Measurements from ENCODE around the gene TFAP2A.

TFAP2A gene

GRCh38 chr6:10386756-10387654 lies 27.9 kb downstream of the TFAP2A start:
- Histone ChIP-seq H3K4me2 (ENCODE audit: insufficient read depth, low read length, poor library complexity, severe bottlenecking) (no peak overlapping the region), H3K36me3 (replicated peaks in 1 of 2; ENCODE audit: control insufficient read depth in 2 of 2, insufficient read depth in 2 of 2, low read length in 2 of 2) (no peaks in the 10 kb centered on the region), H3K4me3 (ENCODE audit: low read length in 2 of 2) (no peak overlapping the region), H4K91ac (ENCODE audit: low read depth, low read length, poor library complexity) (no peak overlapping the region), H3K18ac (ENCODE audit: low read length) (no peak overlapping the region), H3K9ac (ENCODE audit: low read depth, low read length, poor library complexity) (no peak overlapping the region), H3K23ac (ENCODE audit: low read depth, low read length, poor library complexity) (no peak overlapping the region), H3K4me1 (ENCODE audit: control insufficient read depth in 2 of 2, insufficient read depth in 1 of 2, low read depth in 1 of 2, low read length in 2 of 2) (peaks cover 0 to 9% of the 10 kb centered on the region in 2 donors), H2BK15ac (ENCODE audit: low read length) (no peak overlapping the region), H3K4ac (ENCODE audit: low read length) (no peak overlapping the region), H2BK120ac (ENCODE audit: low read depth, low read length) (no peak overlapping the region), H3K9me3 (replicated peaks in 1 of 2; ENCODE audit: control insufficient read depth in 2 of 2, insufficient read depth in 1 of 2, low read depth in 1 of 2, low read length in 2 of 2) (peaks cover 0 to 4% of the 10 kb centered on the region in 2 donors), H2BK12ac (ENCODE audit: low read length) (no peak overlapping the region), H4K8ac (ENCODE audit: low read depth, low read length) (no peak overlapping the region), H2BK5ac (ENCODE audit: low read length) (no peak overlapping the region), H3K27ac (replicated peaks; ENCODE audit: low read length) (no peak overlapping the region), H3K14ac (ENCODE audit: low read length) (no peak overlapping the region), H2AK5ac (ENCODE audit: low read depth, low read length) (no peak overlapping the region), H2AFZ (ENCODE audit: low read length) (no peak overlapping the region), H3K27me3 (ENCODE audit: control insufficient read depth in 3 of 3, insufficient read depth in 3 of 3, low read depth in 1 of 3, low read length in 3 of 3) (peaks cover 35 to 100% (median 97%) of the 10 kb centered on the region in 3 experiments), H3K79me1 (ENCODE audit: low read depth, low read length) (no peaks in the 10 kb centered on the region)
- peak; percentile 5 for DNase-seq (ENCODE audit: low spot score)
- no CpG with 5 or more reads among the region's 8 CpGs for WGBS, 2 donors (ENCODE audit: extremely low coverage in 2 of 2, insufficient read length in 2 of 2, insufficient replicate concordance in 1 of 2)

GRCh38 chr6:10386220-10386619 lies 28.7 kb downstream of the TFAP2A start:
- Histone ChIP-seq H3K4me3 (ENCODE audit: low read length in 2 of 2) (no peak overlapping the region), H2AK5ac (ENCODE audit: low read depth, low read length) (no peak overlapping the region), H3K18ac (ENCODE audit: low read length) (no peak overlapping the region), H3K9me3 (replicated peaks in 1 of 2; ENCODE audit: control insufficient read depth in 2 of 2, insufficient read depth in 1 of 2, low read depth in 1 of 2, low read length in 2 of 2) (peaks cover 0 to 3% of the 10 kb centered on the region in 2 donors), H3K4ac (ENCODE audit: low read length) (no peak overlapping the region), H3K4me2 (ENCODE audit: insufficient read depth, low read length, poor library complexity, severe bottlenecking) (no peak overlapping the region), H3K4me1 (ENCODE audit: control insufficient read depth in 2 of 2, insufficient read depth in 1 of 2, low read depth in 1 of 2, low read length in 2 of 2) (peaks cover 0 to 11% of the 10 kb centered on the region in 2 donors), H3K27me3 (ENCODE audit: control insufficient read depth in 3 of 3, insufficient read depth in 3 of 3, low read depth in 1 of 3, low read length in 3 of 3) (peaks cover 32 to 100% (median 97%) of the 10 kb centered on the region in 3 experiments), H2AFZ (ENCODE audit: low read length) (no peak overlapping the region), H2BK15ac (ENCODE audit: low read length) (no peak overlapping the region), H4K8ac (ENCODE audit: low read depth, low read length) (no peak overlapping the region), H3K79me1 (ENCODE audit: low read depth, low read length) (no peaks in the 10 kb centered on the region), H3K14ac (ENCODE audit: low read length) (no peak overlapping the region), H4K91ac (ENCODE audit: low read depth, low read length, poor library complexity) (no peak overlapping the region), H3K9ac (ENCODE audit: low read depth, low read length, poor library complexity) (no peak overlapping the region), H3K36me3 (replicated peaks in 1 of 2; ENCODE audit: control insufficient read depth in 2 of 2, insufficient read depth in 2 of 2, low read length in 2 of 2) (no peaks in the 10 kb centered on the region), H2BK120ac (ENCODE audit: low read depth, low read length) (no peak overlapping the region), H3K23ac (ENCODE audit: low read depth, low read length, poor library complexity) (no peak overlapping the region), H3K27ac (replicated peaks; ENCODE audit: low read length) (no peak overlapping the region), H2BK12ac (ENCODE audit: low read length) (no peak overlapping the region), H2BK5ac (ENCODE audit: low read length) (no peak overlapping the region)
- no CpG with 5 or more reads among the region's 2 CpGs for WGBS, 2 donors (ENCODE audit: extremely low coverage in 2 of 2, insufficient read length in 2 of 2, insufficient replicate concordance in 1 of 2)
- peak; percentile 4 for DNase-seq (ENCODE audit: low spot score)

- Histone ChIP-seq H2BK120ac (ENCODE audit: low read depth, low read length) (no peak overlapping the region), H2BK15ac (ENCODE audit: low read length) (no peak overlapping the region), H2BK5ac (ENCODE audit: low read length) (no peak overlapping the region), H2AK5ac (ENCODE audit: low read depth, low read length) (no peak overlapping the region), H2AFZ (ENCODE audit: low read length) (no peak overlapping the region), H3K9me3 (replicated peaks in 1 of 2; ENCODE audit: control insufficient read depth in 2 of 2, insufficient read depth in 1 of 2, low read depth in 1 of 2, low read length in 2 of 2) (peaks cover 0 to 3% of the 10 kb centered on the region in 2 donors), H2BK12ac (ENCODE audit: low read length) (no peak overlapping the region), H3K4me3 (ENCODE audit: low read length in 2 of 2) (no peak overlapping the region), H3K18ac (ENCODE audit: low read length) (peak overlapping the region; percentile 54), H4K91ac (ENCODE audit: low read depth, low read length, poor library complexity) (no peak overlapping the region), H3K79me1 (ENCODE audit: low read depth, low read length) (no peaks in the 10 kb centered on the region), H3K4me1 (ENCODE audit: control insufficient read depth in 2 of 2, insufficient read depth in 1 of 2, low read depth in 1 of 2, low read length in 2 of 2) (peaks cover 0 to 11% of the 10 kb centered on the region in 2 donors), H3K27ac (replicated peaks; ENCODE audit: low read length) (no peak overlapping the region), H3K27me3 (ENCODE audit: control insufficient read depth in 3 of 3, insufficient read depth in 3 of 3, low read depth in 1 of 3, low read length in 3 of 3) (peaks cover 31 to 100% (median 96%) of the 10 kb centered on the region in 3 experiments), H3K4ac (ENCODE audit: low read length) (no peak overlapping the region), H3K36me3 (replicated peaks in 1 of 2; ENCODE audit: control insufficient read depth in 2 of 2, insufficient read depth in 2 of 2, low read length in 2 of 2) (no peaks in the 10 kb centered on the region), H3K23ac (ENCODE audit: low read depth, low read length, poor library complexity) (no peak overlapping the region), H3K14ac (ENCODE audit: low read length) (no peak overlapping the region), H4K8ac (ENCODE audit: low read depth, low read length) (no peak overlapping the region), H3K4me2 (ENCODE audit: insufficient read depth, low read length, poor library complexity, severe bottlenecking) (no peak overlapping the region), H3K9ac (ENCODE audit: low read depth, low read length, poor library complexity) (no peak overlapping the region)
- WGBS, 2 donors (ENCODE audit: extremely low coverage in 2 of 2, insufficient read length in 2 of 2, insufficient replicate concordance in 1 of 2), result no CpG with 5 or more reads among the region's 21 CpGs
- peak; percentile 24 for DNase-seq (ENCODE audit: low spot score)
Measured at GRCh38 chr6:10385524-10386132, 29.2 kb downstream of the TFAP2A start.

All from neuronal stem cell (in vitro differentiated cells).